ENCODE measurements around the gene P3H1.

P3H1 gene

GRCh38 chr1:42737257-42737656, 29.6 kb downstream of the P3H1 start:
- peaks cover 6% of the 10 kb centered on the region for H3K4me1 ChIP-seq (ENCODE audit: control insufficient read depth, insufficient read depth, low read length, poor library complexity, severe bottlenecking)
- 90 to 93% methylated on average over 3 to 5 of the region's 5 CpGs for WGBS, 2 experiments (ENCODE audit: insufficient coverage in 2 of 2)
- no peaks in the 10 kb centered on the region for H3K36me3 ChIP-seq (ENCODE audit: control insufficient read depth, insufficient read depth, low read length)
- no peaks in the 10 kb centered on the region for H3K9me3 ChIP-seq (ENCODE audit: control insufficient read depth, low read length)
- no peak overlapping the region for H3K27ac ChIP-seq (ENCODE audit: low read depth, low read length, severe bottlenecking)
- no peak overlapping the region for H3K4me3 ChIP-seq (ENCODE audit: extremely low read depth, insufficient read depth, low read length, poor library complexity, severe bottlenecking)

- WGBS, 2 experiments (ENCODE audit: insufficient coverage in 2 of 2) = 93 to 97% methylated on average over 3 to 6 of the region's 8 CpGs
- Histone ChIP-seq H3K27ac (ENCODE audit: low read depth, low read length, severe bottlenecking) (no peak overlapping the region), H3K4me1 (ENCODE audit: control insufficient read depth, insufficient read depth, low read length, poor library complexity, severe bottlenecking) (peaks cover 6% of the 10 kb centered on the region), H3K4me3 (ENCODE audit: extremely low read depth, insufficient read depth, low read length, poor library complexity, severe bottlenecking) (no peak overlapping the region), H3K9me3 (ENCODE audit: control insufficient read depth, low read length) (no peaks in the 10 kb centered on the region), H3K36me3 (ENCODE audit: control insufficient read depth, insufficient read depth, low read length) (no peaks in the 10 kb centered on the region)
These were observed 30.1 kb downstream of the P3H1 start for GRCh38 chr1:42736571-42737200.

GRCh38 chr1:42736152-42736551, 30.7 kb downstream of the P3H1 start:
- 20 to 75% methylated on average over 1 to 4 of the region's 4 CpGs for WGBS, 2 experiments (ENCODE audit: insufficient coverage in 2 of 2)
- no peaks in the 10 kb centered on the region for H3K9me3 ChIP-seq (ENCODE audit: control insufficient read depth, low read length)
- H3K27ac ChIP-seq (ENCODE audit: low read depth, low read length, severe bottlenecking) = no peak overlapping the region
- no peak overlapping the region for H3K4me3 ChIP-seq (ENCODE audit: extremely low read depth, insufficient read depth, low read length, poor library complexity, severe bottlenecking)
- peaks cover 6% of the 10 kb centered on the region for H3K4me1 ChIP-seq (ENCODE audit: control insufficient read depth, insufficient read depth, low read length, poor library complexity, severe bottlenecking)
- H3K36me3 ChIP-seq (ENCODE audit: control insufficient read depth, insufficient read depth, low read length) = no peaks in the 10 kb centered on the region

- Histone ChIP-seq H3K36me3 (ENCODE audit: control insufficient read depth, insufficient read depth, low read length) (no peaks in the 10 kb centered on the region), H3K4me3 (ENCODE audit: extremely low read depth, insufficient read depth, low read length, poor library complexity, severe bottlenecking) (no peak overlapping the region), H3K9me3 (ENCODE audit: control insufficient read depth, low read length) (no peaks in the 10 kb centered on the region), H3K4me1 (ENCODE audit: control insufficient read depth, insufficient read depth, low read length, poor library complexity, severe bottlenecking) (peaks cover 2% of the 10 kb centered on the region), H3K27ac (ENCODE audit: low read depth, low read length, severe bottlenecking) (no peak overlapping the region)
- 90 to 96% methylated on average over 10 to 13 of the region's 14 CpGs for WGBS, 2 experiments (ENCODE audit: insufficient coverage in 2 of 2)
These were observed 31.2 kb downstream of the P3H1 start for GRCh38 chr1:42735477-42736105.

GRCh38 chr1:42735056-42735455, 31.8 kb downstream of the P3H1 start:
- peaks cover 2% of the 10 kb centered on the region for H3K4me1 ChIP-seq (ENCODE audit: control insufficient read depth, insufficient read depth, low read length, poor library complexity, severe bottlenecking)
- H3K9me3 ChIP-seq (ENCODE audit: control insufficient read depth, low read length) = no peaks in the 10 kb centered on the region
- 86 to 92% methylated on average over 9 to 10 of the region's 11 CpGs for WGBS, 2 experiments (ENCODE audit: insufficient coverage in 2 of 2)
- H3K36me3 ChIP-seq (ENCODE audit: control insufficient read depth, insufficient read depth, low read length) = no peaks in the 10 kb centered on the region
- no peak overlapping the region for H3K4me3 ChIP-seq (ENCODE audit: extremely low read depth, insufficient read depth, low read length, poor library complexity, severe bottlenecking)
- no peak overlapping the region for H3K27ac ChIP-seq (ENCODE audit: low read depth, low read length, severe bottlenecking)

- H3K4me3 ChIP-seq (ENCODE audit: extremely low read depth, insufficient read depth, low read length, poor library complexity, severe bottlenecking) = no peak overlapping the region
- H3K9me3 ChIP-seq (ENCODE audit: control insufficient read depth, low read length) = no peaks in the 10 kb centered on the region
- peaks cover 2% of the 10 kb centered on the region for H3K4me1 ChIP-seq (ENCODE audit: control insufficient read depth, insufficient read depth, low read length, poor library complexity, severe bottlenecking)
- WGBS, 2 experiments (ENCODE audit: insufficient coverage in 2 of 2) = 89 to 98% methylated on average over 5 to 6 of the region's 7 CpGs
- no peaks in the 10 kb centered on the region for H3K36me3 ChIP-seq (ENCODE audit: control insufficient read depth, insufficient read depth, low read length)
- H3K27ac ChIP-seq (ENCODE audit: low read depth, low read length, severe bottlenecking) = no peak overlapping the region
These were observed 32.4 kb downstream of the P3H1 start for GRCh38 chr1:42734201-42735035.

- H3K4me3 ChIP-seq (ENCODE audit: extremely low read depth, insufficient read depth, low read length, poor library complexity, severe bottlenecking) = no peak overlapping the region
- H3K4me1 ChIP-seq (ENCODE audit: control insufficient read depth, insufficient read depth, low read length, poor library complexity, severe bottlenecking) = peaks cover 2% of the 10 kb centered on the region
- 88 to 89% methylated on average over 11 to 12 of the region's 12 CpGs for WGBS, 2 experiments (ENCODE audit: insufficient coverage in 2 of 2)
- no peaks in the 10 kb centered on the region for H3K36me3 ChIP-seq (ENCODE audit: control insufficient read depth, insufficient read depth, low read length)
- H3K9me3 ChIP-seq (ENCODE audit: control insufficient read depth, low read length) = no peaks in the 10 kb centered on the region
- H3K27ac ChIP-seq (ENCODE audit: low read depth, low read length, severe bottlenecking) = no peak overlapping the region
These were observed 33.2 kb downstream of the P3H1 start for GRCh38 chr1:42733415-42734200.

- 89 to 96% methylated on average over 6 to 7 of the region's 10 CpGs for WGBS, 2 experiments (ENCODE audit: insufficient coverage in 2 of 2)
- H3K4me1 ChIP-seq (ENCODE audit: control insufficient read depth, insufficient read depth, low read length, poor library complexity, severe bottlenecking) = peaks cover 2% of the 10 kb centered on the region
- no peaks in the 10 kb centered on the region for H3K9me3 ChIP-seq (ENCODE audit: control insufficient read depth, low read length)
- no peak overlapping the region for H3K27ac ChIP-seq (ENCODE audit: low read depth, low read length, severe bottlenecking)
- H3K4me3 ChIP-seq (ENCODE audit: extremely low read depth, insufficient read depth, low read length, poor library complexity, severe bottlenecking) = no peak overlapping the region
- no peaks in the 10 kb centered on the region for H3K36me3 ChIP-seq (ENCODE audit: control insufficient read depth, insufficient read depth, low read length)
These were observed 34.6 kb downstream of the P3H1 start for GRCh38 chr1:42732126-42732680.

GRCh38 chr1:42731585-42731984, 35.2 kb downstream of the P3H1 start:
- Histone ChIP-seq H3K27ac (ENCODE audit: low read depth, low read length, severe bottlenecking) (no peak overlapping the region), H3K4me3 (ENCODE audit: extremely low read depth, insufficient read depth, low read length, poor library complexity, severe bottlenecking) (no peak overlapping the region), H3K9me3 (ENCODE audit: control insufficient read depth, low read length) (no peaks in the 10 kb centered on the region), H3K4me1 (ENCODE audit: control insufficient read depth, insufficient read depth, low read length, poor library complexity, severe bottlenecking) (peaks cover 2% of the 10 kb centered on the region), H3K36me3 (ENCODE audit: control insufficient read depth, insufficient read depth, low read length) (no peaks in the 10 kb centered on the region)
- WGBS, 2 experiments (ENCODE audit: insufficient coverage in 2 of 2) = 92 to 100% methylated on average over 1 of the region's 3 CpGs

GRCh38 chr1:42730988-42731387, 35.8 kb downstream of the P3H1 start:
- Histone ChIP-seq H3K27ac (ENCODE audit: low read depth, low read length, severe bottlenecking) (no peak overlapping the region), H3K9me3 (ENCODE audit: control insufficient read depth, low read length) (no peaks in the 10 kb centered on the region), H3K36me3 (ENCODE audit: control insufficient read depth, insufficient read depth, low read length) (no peaks in the 10 kb centered on the region), H3K4me1 (ENCODE audit: control insufficient read depth, insufficient read depth, low read length, poor library complexity, severe bottlenecking) (peaks cover 2% of the 10 kb centered on the region), H3K4me3 (ENCODE audit: extremely low read depth, insufficient read depth, low read length, poor library complexity, severe bottlenecking) (no peak overlapping the region)
- 33 to 100% methylated on average over 1 of the region's 4 CpGs for WGBS, 2 experiments (ENCODE audit: insufficient coverage in 2 of 2)
